ENCODE data around the gene GHR.

DNA sequence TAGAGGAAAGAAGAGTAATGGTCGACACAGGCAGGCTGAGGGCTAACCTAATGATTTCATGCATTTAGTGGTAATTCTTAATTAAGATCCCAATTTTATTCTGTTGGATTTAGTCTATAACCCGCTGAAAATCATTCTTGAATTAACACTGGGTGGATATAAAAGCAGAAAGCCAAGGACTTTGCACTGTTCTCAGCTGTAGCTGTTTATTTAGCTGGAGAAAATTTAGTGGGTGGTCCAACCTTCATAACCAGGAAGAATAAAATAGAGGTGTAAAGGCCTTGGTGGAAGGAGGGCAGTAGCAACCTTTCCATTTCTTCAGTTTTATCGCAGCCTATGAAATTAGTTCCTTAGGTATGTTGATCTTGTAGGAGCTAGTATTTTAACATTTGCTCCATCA lies 92.3 kb downstream of the GHR start:
- TF ChIP-seq MTA3 (IDR thresholded peaks at IDR 0.05; ENCODE audit: borderline replicate concordance, low read length) (no peak), CTCF (IDR thresholded peaks at IDR 0.05 in 2 of 3, conservative IDR thresholded peaks at IDR 0.05 in 1 of 3; ENCODE audit: control insufficient read depth in 2 of 3, extremely low read depth in 1 of 3, insufficient read depth in 1 of 3, low read depth in 3 of 3, low read length in 3 of 3) (no peak), EZH2 (IDR thresholded peaks at IDR 0.05; ENCODE audit: borderline replicate concordance, control insufficient read depth, low read depth, low read length) (no peak), MEF2A (IDR thresholded peaks at IDR 0.05; ENCODE audit: insufficient read depth, low read depth, low read length) (no peak), SPI1 (IDR thresholded peaks at IDR 0.05; ENCODE audit: borderline replicate concordance, insufficient read depth, low read depth, low read length) (no peak), EP300 (IDR thresholded peaks at IDR 0.05; ENCODE audit: borderline replicate concordance in 1 of 2, control insufficient read depth in 1 of 2, low read depth in 2 of 2, low read length in 2 of 2) (no peak)

Measured in GM12878 (cell line).